Measurements from ENCODE around the gene TNNT2. TPM values are rescaled to one million over a fixed set of nuclear protein-coding genes. Genes with fewer than 3 reads are reported as not detected.

The TNNT2 gene
- total and polyA plus RNA-seq, 2 of the 13 experiments (the other 11 are each of a cell fraction or from before 2014, with no cell fraction given), result 0.20 to 0.63 TPM

GRCh38 chr1:201334325-201335173 is 42.9 kb downstream of the TNNT2 start (continued):
- TF ChIP-seq IRF1 (CRISPR knock-in tag; IDR thresholded peaks at IDR 0.05; ENCODE audit: low read depth), result no peak

- Histone ChIP-seq H3K9ac (ENCODE audit: insufficient read depth, low read depth, low read length) (no peak overlapping the region), H3K4me3 (replicated peaks in 1 of 3; ENCODE audit: insufficient read depth in 1 of 3, low read depth in 2 of 3, low read length in 3 of 3) (no peak overlapping the region), H3K4me1 (ENCODE audit: insufficient read depth, low read length) (no peaks in the 10 kb centered on the region), H3K9me3 (ENCODE audit: low read length) (no peaks in the 10 kb centered on the region), H3K27ac (ENCODE audit: extremely low read length, insufficient read depth, low read length) (no peak overlapping the region), H3K79me2 (ENCODE audit: insufficient read depth, low read length) (no peaks in the 10 kb centered on the region), H3K27me3 (ENCODE audit: control insufficient read depth in 1 of 2, insufficient read depth in 2 of 2, low read length in 2 of 2) (peaks cover 0 to 5% of the 10 kb centered on the region in 2 experiments; a peak in 1 of 5 replicates), H3K36me3 (replicated peaks in 1 of 2; ENCODE audit: control insufficient read depth in 1 of 2, insufficient read depth in 2 of 2, low read length in 2 of 2) (no peaks in the 10 kb centered on the region), H2AFZ (ENCODE audit: low read length) (no peak overlapping the region), H3K4me2 (ENCODE audit: low read depth, low read length) (no peak overlapping the region), H4K20me1 (ENCODE audit: insufficient read depth, low read length) (no peaks in the 10 kb centered on the region)
- ChIA-PET CTCF (ENCODE audit: low intra/inter-chr PET ratio, low total read pairs) (no interaction called here), POLR2A (no interaction called here)
- no peak for ATAC-seq
- intact Hi-C loops (cut with micrococcal nuclease; ENCODE audit: unreplicated experiment), result no loop called here
- WGBS (ENCODE audit: low lambda C conversion rate), result 56% methylated on average over 10 of the region's 10 CpGs
- DNase-seq (ENCODE audit: low spot score), result no peak
- in situ Hi-C loops (cut with HindIII; ENCODE audit: extremely low pct_ligation_motif_present, low pct_unique_long_range_greater_than_20kb), result no loop called here
- no TSS peak for BruUV-seq (replicated peaks)
- FAIRE-seq, result no peak
- TF ChIP-seq ATAD3A (CRISPR knock-in tag; IDR thresholded peaks at IDR 0.05) (no peak), ZNF740 (CRISPR knock-in tag; IDR thresholded peaks at IDR 0.05) (no peak), ERF (CRISPR knock-in tag; IDR thresholded peaks at IDR 0.05) (no peak), PLSCR1 (CRISPR knock-in tag; IDR thresholded peaks at IDR 0.05; ENCODE audit: borderline replicate concordance) (no peak), CHD4 (IDR thresholded peaks at IDR 0.05; ENCODE audit: borderline replicate concordance, low read length) (no peak), PHB2 (IDR thresholded peaks at IDR 0.05; ENCODE audit: partially characterized antibody) (no peak), SOX6 (IDR thresholded peaks at IDR 0.05) (no peak), SOX6 (CRISPR knock-in tag; IDR thresholded peaks at IDR 0.05) (no peak), CTCF (CRISPR knock-in tag; IDR thresholded peaks at IDR 0.05) (no peak), HDAC6 (IDR thresholded peaks at IDR 0.05; ENCODE audit: low read depth, low read length) (no peak), ZMYM3 (CRISPR knock-in tag; IDR thresholded peaks at IDR 0.05) (no peak), NFYC (CRISPR knock-in tag; IDR thresholded peaks at IDR 0.05) (no peak), HNRNPUL1 (IDR thresholded peaks at IDR 0.05; ENCODE audit: low read depth, low read length) (no peak), ZNF816 (CRISPR knock-in tag; IDR thresholded peaks at IDR 0.05; ENCODE audit: borderline replicate concordance) (no peak), TBX2 (CRISPR knock-in tag; IDR thresholded peaks at IDR 0.05; ENCODE audit: borderline replicate concordance) (no peak), GFI1 (CRISPR knock-in tag; IDR thresholded peaks at IDR 0.05; ENCODE audit: borderline replicate concordance) (no peak), PBX2 (CRISPR knock-in tag; IDR thresholded peaks at IDR 0.05) (no peak)
These were observed 44.7 kb downstream of the TNNT2 start for GRCh38 chr1:201332616-201333335.
